CD4-positive, alpha-beta T cell treated with Interleukin-1 beta for 1 hour (primary cell): ENCODE measurements around the gene MYO3B.
"Not testable (repeated sequence)": the region's sequence is repeated elsewhere in the genome, so short reads cannot be mapped to it uniquely, and the experiment has no call there.

ENCODE experiments used
- DNase-seq, 2 donors: peaks; one replicate each; pipeline ENCODE4 v3.0.0-alpha.2; 2020 to 2022

Gene MYO3B

DNA sequence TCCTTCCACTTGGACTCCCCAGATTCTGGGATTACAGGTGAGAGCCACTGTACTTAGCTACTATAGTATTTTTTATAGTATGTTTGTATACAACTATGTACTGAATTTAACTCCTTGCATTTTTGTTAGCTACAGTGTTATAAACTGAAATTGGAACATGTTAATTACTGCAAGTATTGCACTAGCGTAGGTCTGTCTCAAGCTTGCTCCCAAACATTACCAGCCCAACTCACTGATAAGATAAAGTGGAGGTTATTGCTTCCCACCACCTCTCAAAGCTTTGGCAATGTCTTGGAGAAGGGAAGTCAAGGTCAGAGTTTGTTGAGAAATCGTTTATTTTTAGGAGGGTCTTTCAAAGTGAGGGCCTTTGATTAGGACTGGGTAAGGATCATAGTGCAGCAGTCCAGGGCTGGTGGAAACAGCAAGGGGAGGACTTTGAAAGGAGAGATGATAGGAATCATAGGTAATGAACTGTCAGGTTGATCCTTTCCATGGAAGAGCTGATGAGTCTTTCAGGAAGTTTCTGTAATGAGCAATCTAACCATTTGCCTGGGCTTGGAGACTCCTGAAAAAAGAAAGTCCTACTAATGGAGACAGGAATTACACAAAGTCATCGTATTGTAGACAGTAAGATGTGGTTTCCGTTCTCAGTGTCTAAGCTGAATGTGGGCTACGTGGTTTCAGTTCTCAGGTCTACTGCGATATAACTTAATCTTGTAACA, 257.1 kb downstream of the MYO3B start:
- DNase-seq = peak in 1 of 2 donors; percentile 22

DNA sequence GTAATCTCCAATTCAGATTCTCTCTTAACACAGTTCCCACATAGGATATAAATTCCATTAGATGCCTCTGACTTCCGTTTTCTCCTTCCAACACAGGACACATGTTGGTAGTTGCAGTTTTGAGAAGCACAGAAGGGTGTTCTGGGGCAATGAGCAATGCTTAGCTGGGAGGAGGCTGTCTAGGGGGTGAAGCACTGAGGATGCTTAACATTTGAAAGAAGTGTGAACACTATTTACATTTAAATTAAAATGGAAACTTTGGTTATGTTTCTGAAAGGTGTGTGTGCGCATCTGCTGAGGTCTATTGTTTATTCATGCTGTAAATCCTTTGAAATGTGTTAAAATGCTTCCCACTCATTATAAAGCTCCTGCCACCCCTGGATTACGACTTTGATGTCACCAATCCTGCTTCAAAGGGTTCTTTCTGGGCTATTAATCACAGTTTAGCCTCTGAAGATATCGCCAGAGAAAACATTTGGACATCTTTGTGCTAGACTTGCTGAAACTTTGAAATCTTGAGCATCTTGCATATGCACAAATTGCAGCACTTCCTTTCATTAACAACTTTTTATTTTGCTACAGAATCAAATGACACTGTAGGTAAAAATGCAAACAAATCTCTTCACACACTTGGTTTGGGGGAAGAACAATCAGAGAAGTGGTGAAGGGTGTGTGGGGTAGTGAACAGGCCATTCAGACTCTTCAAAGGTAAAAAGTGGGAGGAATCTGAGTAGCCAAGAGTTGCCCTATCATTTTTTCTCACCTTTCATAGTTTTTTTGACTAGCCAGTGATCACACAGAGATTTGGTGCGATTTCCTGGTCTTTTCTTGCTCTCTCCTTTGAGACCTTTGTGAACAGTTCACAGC, 258.4 kb downstream of the MYO3B start:
- DNase-seq = no peak

DNA sequence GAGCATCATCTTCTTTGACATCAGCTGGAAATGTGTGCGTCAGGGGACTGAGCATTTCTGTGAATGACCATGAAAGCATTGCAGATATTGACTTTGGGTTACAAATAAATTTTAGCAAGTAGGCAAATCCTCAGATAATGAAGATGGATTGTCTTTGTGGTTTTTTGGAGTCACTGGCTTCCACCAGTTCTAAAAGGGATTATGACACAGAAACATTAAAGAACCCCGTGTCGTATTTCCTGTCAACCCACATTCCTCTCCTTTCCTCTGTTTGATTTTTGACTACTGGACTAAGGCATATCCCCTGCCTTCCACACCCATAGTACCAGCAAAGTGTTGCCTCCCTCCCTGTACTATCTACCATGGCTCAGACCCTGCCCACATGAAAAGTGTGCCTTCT, 268.1 kb downstream of the MYO3B start:
- no peak for DNase-seq

DNA sequence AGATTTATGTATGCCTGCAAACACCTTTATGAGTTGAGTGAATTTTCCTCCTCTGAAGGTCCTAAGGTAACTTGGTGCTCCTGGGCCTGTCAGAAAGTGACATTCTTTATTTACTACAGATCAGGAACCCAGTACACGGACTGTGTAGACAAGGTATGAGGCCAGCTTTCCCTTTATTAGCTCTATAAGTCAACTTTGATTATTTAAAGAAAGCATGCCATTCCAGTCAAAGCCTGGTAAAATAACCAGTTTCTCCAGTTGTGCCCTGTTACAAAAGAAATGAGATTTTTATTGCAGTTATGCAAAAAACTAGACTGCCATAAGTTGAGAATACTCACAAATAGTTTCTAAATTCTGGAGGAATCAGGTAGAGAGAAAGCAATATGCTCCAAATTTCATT, 271.1 kb downstream of the MYO3B start:
- no peak for DNase-seq

DNA sequence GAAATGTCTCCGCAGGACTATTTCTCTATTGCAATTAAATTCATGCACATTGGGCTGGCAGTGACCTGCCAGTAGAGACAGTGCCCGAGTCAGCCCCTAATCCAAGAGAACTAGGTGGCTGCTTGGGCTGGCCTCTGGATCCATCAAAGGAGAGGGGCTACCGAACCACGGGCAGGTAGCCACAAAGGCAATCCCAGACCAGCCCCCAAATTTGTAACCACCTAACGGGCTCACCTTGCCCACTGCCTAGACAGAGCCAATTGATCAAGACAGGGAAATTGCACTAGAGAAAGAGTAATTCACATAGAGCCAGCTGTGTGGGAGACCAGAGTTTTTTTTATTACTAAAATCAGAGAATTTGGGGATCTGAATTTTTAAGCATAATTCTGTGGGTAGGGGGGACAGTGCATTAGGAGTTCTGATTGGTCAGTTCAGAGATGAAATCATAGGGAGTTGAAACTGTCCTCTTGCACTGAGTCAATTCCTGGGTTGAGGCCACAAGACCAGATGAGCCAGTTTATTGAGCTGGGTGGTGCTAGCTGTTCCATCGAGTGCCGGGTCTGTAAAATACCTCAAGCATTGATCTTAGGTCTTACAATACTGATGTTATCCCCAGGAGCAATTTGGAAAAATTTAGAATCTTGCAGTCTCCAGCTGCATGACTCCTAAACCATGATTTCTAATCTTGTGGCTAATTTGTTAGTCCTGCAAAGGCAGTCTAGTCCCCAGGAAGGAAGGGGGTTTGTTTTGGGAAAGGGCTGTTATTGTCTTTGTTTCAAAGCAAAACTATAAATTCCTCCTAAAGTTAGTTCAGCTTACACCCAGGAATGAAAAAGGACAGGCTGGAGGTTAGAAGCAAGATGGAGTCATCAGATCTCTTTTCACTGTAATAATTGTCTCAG, 276.8 kb downstream of the MYO3B start:
- no peak for DNase-seq

DNA sequence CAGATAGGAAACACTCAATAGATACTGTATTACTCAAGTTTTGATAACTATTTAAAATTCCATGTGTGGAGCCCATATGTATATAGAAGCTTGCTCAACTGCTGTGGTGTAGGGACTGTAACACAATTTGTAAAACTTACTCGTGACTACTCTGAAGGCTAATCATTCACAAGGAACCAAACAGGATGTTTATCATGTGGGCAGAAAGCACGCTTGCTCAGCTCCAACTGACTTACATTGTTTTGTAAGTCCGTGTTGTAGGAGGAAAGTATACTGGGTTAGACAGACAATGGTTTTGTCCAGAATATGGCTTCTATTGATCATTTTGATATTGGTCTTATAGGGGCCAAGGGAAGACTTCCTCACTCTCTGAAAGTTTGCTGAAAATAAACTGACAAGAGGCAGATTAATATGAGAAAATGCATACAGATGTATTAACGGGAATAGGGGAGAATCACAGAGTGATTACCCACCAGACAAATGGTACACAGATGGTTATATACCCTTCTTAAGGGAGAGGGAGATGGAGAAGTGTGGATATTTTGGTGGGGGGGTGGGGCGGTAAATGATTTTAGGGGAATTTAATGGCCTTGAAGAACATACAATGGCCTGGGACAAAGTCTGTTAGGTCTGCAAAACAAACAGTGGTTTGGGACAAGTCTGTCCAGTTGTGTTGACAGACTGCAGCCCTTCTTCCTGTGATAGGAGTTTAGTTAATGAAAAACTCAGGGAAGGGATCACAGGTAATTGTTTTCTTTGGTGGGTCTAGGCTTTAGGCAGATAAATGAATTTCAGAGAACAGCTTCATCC, 277.9 kb downstream of the MYO3B start:
- no peak for DNase-seq

DNA sequence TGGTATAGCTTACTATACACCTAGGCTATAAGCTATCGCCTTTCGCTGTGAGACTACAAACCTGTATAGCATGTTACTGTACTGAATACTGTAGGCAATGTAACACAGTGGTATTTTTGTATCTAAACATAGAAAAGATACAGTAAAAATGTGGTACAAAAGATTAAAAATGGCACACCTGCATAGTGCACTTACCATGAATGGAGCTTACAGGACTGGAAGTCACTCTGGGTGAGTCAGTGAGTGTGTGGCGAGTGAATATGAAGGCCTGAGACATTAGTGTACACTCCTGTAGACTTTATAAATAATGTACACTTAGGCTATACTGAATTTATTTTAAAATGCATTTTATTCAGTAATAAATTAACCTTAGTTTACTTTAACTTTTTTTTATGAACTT, 279.0 kb downstream of the MYO3B start:
- no peak for DNase-seq

DNA sequence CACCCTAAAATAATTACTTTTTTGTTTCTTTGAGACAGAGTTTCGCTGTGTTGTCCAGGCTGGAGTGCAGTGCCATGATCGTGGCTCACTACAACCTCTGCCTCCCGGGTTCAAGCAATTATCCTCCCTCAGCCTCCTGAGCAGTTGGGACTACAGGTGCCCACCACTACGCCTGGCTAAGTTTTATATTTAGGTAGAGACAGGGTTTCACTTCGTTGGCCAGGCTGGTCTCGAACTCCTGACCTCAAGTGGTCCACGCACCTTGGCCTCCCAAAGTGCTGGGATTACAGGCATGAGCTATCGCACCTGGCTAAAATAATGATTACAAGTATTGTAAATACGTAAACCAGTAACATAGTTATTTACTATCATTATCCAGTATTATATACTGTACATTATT, 279.8 kb downstream of the MYO3B start:
- no peak for DNase-seq

DNA sequence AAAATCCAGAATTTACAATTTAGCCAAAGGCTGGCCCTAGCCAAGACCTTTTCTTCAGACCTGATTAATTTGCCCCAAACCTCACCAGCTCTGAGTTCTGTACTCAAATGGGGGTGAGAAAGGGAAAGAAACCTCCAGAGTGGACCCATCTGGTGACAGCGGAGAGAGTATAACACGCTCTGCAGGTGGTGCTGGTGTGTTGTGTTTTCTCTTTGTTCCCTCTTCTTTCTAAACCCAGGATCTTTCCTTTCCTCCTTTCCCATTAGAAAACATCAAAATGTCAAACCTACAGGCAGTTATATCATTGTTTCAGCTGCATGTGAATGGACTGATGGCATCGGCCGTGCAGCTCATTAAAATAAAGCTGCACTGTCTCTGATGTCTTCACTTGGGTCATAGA, 283.9 kb downstream of the MYO3B start:
- no peak for DNase-seq

DNA sequence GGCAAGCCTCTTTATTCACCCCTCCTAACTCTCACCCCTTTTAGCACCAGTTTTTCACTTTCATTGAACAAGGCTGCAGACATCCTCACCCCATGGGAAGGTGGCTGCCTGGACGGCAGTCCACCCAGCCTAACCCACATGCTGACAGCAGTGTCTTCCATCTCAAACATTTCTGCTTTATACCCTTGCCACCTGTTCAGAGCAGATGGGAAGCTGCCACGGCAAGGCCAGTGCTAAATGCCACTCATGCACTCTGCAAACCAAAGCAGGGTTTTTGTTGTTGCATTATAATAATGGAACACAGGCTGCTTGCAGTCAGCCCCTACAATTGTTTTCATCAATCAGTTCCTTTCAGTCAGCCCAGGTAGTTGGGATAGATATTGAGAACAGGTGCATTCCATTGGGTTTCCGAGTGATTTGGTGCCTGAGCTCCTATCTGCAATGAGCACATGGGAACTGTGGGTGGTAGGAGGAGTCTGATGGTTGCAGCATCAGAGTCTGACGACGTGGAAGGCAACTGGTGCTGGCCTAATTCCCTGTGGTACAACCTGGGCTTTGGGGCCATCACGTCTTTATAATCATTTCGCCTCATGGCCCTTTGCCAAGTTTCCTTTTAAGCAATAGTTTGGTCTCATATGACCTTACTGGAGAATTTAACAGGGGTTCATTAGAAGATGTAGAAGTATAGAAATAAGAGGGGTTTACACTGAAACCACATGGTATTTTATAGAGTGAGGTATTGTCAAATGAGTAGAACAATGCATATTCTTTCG, 284.7 kb downstream of the MYO3B start:
- no peak for DNase-seq

DNA sequence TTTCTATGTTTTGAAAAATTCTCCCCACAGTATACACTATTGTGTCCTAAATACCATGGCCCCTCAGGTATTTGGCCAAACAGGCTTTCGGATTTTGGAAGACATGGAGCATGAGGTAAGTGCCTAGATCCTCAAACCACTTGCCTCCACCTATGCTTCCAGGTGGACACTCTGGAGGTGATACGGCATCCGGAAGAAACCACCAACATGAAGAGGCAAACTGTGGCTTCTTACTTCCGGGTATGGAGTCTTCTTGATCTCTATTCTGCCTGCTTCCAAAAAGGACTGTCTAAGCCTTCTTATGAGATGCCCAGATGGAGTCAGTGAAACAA, 285.2 kb downstream of the MYO3B start:
- no peak for DNase-seq

DNA sequence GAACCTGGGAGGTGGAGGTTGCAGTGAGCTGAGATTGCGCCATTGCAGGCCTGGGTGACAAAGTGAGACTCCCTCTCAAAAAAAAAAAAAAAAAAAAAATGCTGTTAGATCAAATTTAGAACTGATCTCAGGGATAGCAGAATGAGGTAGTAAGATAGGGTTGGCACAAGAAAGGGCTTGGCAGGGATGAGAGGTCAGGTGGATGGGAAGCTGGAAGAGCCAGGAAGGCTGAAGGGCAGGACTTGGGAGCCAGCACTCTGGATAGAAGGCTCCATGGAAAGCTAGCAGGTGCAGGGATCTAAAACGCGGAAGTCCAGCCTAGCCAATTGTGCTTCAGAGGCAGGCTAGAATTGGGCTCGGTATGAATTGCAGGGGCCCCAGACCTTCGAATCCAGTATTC, 286.3 kb downstream of the MYO3B start:
- no peak for DNase-seq

DNA sequence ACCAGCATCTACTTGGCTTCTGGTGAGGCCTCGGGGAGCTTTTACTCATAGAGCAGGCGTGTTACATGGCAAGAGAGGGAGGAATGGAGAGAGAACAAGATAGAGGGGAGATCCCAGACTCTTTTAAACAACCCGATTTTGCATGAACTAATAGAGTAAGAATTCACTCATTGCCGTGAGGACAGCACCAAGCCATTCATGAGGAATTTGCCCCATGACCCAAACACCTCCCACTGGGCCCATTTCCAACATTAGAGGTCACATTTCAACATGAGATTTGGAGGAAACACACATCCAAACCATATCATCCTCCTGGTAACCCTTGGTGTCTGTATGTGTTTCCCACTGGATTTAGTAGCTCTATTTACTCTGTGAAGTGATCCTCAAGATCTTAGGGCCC, 287.3 kb downstream of the MYO3B start:
- no peak for DNase-seq

DNA sequence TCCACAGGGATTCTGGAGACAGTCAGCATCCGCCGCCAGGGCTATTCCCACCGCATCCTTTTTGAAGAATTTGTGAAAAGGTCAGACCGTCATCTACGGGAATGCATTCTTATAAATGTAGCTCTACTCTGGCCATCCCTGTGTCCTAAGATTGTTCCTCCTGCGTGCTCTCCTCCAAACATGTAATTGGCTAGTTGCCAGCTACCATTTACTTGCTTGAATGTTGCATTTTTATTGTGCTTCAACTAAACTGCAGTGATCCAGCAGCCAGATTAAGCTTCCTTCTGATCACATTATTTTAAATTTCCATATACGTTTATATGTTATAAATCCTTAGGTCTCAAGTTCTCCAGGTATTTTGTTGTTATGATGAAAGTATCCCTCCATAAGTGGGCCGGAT, 288.7 kb downstream of the MYO3B start:
- DNase-seq = no peak

DNA sequence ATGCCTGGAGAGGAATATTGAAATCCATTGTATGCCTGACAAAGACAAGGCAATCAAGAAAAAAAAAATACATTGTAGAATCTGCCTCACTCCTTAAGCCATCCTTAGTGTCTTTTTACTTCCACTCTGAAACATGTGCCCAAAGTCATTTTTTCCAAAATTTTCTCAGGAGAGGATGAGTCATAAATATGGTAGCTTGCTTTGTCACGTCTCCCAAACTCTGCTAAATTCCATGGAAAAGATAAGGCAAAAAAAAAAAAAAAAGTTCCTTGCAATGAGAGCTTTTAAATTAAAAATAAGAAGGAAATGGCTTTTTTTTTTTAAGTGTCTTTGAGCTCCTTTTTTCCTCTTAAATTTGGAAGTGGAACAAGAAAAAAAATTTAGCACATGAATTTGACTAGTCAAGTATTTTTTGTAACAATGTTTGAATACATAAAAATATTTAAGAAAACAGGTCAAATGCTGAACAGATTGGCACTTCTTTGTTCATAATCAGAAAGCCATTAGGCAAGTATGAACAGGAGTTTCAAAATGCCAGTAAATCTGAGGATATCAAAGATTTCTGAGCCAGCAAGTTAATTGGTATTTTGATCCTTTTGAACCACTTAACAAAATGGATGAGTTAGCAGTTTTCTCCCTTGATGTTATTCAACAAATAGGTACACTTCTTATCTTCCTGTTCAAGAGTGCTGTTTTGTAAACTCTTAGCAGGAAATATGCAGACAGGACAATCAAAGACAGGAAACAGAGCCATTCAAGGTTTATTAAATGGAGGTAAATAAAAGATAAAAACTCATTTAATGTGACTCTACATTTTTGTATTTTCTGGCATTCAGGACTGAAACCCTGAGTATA, 289.8 kb downstream of the MYO3B start:
- DNase-seq = no peak

DNA sequence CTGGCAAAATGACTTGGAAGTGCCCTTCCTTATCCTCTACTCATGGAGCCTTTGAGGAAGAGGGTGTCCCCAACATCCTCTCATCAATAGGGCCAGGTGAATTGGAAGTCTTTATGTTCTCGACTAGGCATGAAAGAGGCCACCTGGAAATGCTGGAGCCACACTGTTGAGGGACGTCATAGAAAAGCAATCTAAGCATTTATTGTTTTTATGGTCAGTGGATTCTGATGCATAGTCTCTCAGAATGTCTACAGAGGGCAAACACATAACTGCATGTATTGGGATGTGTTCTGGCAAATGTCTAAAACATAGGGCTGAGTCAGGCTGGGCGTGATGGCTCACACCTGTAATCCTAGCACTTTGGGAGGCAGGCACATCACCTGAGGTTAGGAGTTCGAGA, 290.6 kb downstream of the MYO3B start:
- DNase-seq = no peak

DNA sequence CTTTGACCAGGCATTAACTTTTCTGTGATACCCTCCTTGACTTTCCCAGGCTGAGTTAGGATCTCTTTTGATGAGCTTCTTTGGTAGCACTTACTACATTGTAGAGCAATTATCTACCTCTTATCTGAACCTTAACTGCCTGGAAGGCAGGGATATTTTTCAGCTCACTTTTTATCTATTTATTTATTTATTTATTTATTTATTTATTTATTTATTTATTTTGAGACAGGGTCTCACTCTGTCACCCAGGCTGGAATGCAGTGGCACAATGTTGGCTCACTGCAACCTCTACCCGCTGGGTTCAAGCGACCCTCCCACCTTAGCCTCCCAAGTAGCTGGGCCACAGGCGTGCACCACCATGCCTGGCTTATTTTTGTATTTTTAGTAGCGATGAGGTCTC, 294.6 kb downstream of the MYO3B start:
- not testable (repeated sequence) for DNase-seq

DNA sequence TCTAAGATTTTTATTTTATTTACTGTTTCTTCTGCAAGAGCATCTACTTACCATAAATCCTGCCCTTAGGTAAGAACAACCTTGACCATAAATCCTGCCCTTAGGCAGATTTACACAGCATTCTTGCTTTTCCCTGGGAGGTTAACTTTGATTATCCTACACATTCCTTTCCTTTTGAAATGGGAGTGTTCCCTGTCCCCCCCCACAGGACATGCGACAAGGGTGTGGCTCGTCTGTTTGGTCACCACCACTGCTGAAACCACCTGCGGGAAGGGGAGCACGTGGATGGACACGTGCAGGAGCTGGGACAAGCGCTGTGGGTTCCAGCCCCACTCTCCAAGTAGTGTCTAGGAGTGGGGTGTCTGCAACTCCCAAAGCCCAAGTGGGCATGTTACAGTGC, 297.9 kb downstream of the MYO3B start:
- DNase-seq = no peak

DNA sequence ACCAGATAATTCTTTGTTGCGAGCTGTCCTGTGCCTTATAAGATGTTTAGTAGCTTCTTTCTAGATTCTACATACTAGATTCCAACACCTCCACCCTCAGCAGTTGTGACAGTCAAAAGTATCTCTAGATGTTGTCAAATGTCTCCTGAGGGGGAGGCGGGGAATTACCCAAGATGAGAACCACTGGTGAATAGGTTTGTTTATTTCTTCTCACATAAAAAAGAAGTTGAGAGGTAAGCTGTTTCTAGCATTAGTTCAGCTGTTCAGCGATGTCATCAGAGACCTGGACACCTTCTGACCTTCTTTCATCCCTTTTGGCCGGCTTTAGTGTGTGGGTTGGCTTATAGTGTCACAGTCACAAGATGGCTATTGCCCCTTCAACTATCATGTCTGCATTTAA, 299.7 kb downstream of the MYO3B start:
- DNase-seq = no peak

DNA sequence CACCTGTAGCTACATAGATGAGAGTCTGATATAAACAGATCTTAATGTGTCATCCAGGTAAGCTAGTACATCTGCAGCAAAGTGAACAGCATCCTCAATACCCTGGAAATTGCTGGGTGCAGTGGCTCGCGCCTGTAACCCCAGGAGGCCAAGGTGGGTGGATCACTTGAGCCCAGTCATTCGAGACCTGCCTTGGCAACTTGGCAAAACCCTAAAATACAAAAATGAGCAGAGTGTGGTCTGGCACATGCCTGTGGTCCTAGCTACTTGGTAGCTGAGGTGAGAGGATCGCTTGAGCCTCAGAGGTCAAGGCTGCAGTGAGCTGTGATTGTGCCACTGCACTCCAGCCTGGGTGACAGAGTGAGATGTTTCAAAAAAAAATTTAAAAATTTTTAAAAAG, 303.3 kb downstream of the MYO3B start:
- no peak for DNase-seq

DNA sequence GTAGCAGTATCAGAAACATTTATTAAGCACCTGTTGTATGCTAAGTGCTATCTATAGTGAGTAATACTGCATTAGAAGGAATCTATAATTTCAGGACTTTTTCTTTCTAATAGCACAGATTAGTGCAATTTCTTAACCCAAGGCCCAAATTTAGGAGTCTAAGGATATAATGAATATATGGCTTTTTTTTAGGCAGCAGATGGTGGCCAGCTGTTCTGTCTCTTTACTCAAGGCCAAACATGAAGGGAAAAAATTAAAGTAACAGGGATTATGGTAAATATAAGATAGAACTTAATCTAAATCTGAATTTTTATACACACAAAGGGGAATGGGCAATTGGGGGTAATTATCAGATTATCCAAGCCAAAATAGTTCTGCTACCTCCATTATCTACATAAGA, 306.6 kb downstream of the MYO3B start:
- DNase-seq = no peak
